WTC11 (cell line): ENCODE data around the gene MSH2. TPM values are rescaled to one million over a fixed set of nuclear protein-coding genes. Genes with fewer than 3 reads are reported as not detected.

Experiments used
- ATAC-seq: fragments of 200-7000 bp; cut with Tn5 transposase; 2 replicates; pipeline ENCODE4 v1.10.0; 2021; ENCODE audit warnings: mild to moderate bottlenecking, moderate library complexity
- CTCF ChIA-PET: fragments of 300-600 bp; sonication (Branson Sonifier 250); formaldehyde crosslinking; loops from one replicate; lab custom pipeline; 2021; ENCODE audit warnings: antibody characterized with exemption; lab: Charles Lee
- POLR2A ChIA-PET: fragments of 350-600 bp; sonication (Branson Sonifier 250); formaldehyde crosslinking; loops from one replicate; lab custom pipeline; 2021; ENCODE audit warnings: antibody characterized with exemption; lab: Charles Lee
- DNase-seq: peaks from one replicate; pipeline ENCODE4 v3.0.0; 2021; ENCODE audit warnings: low spot score
- H3K27ac Mint-ChIP-seq: 2 replicates; pipeline ENCODE4 v1.8.0; 2021; ENCODE audit warnings: mixed read lengths
- H3K27me3 Mint-ChIP-seq: 2 replicates; pipeline ENCODE4 v1.8.0; 2021; ENCODE audit warnings: low read depth, mild to moderate bottlenecking, moderate library complexity, mixed read lengths
- H3K36me3 Mint-ChIP-seq: 2 replicates; pipeline ENCODE4 v1.8.0; 2021; ENCODE audit warnings: mixed read lengths
- H3K4me1 Mint-ChIP-seq: 2 replicates; pipeline ENCODE4 v1.8.0; 2022; ENCODE audit warnings: mixed read lengths
- H3K4me3 Mint-ChIP-seq: 2 replicates; pipeline ENCODE4 v1.8.0; 2021; ENCODE audit warnings: mild to moderate bottlenecking, moderate library complexity, mixed read lengths
- H3K9me3 Mint-ChIP-seq: 2 replicates; pipeline ENCODE4 v1.8.0; 2021; ENCODE audit warnings: mixed read lengths
- ATF6 ChIP-seq: sonication (generic); formaldehyde crosslinking; IDR thresholded peaks from 2 replicates; pipeline ENCODE4 v1.8.1; 2023; ENCODE audit warnings: mild to moderate bottlenecking, missing genetic modification reagents
- CBFB ChIP-seq: sonication (generic); formaldehyde crosslinking; IDR thresholded peaks from 2 replicates; pipeline ENCODE4 v1.8.1; 2022; ENCODE audit warnings: mild to moderate bottlenecking, low read depth, missing genetic modification reagents
- CREB1 ChIP-seq: sonication (generic); formaldehyde crosslinking; IDR thresholded peaks from 2 replicates; pipeline ENCODE4 v1.8.0; 2023; ENCODE audit warnings: mild to moderate bottlenecking, missing genetic modification reagents
- CREM ChIP-seq: sonication (generic); formaldehyde crosslinking; IDR thresholded peaks from 2 replicates; pipeline ENCODE4 v1.8.1; 2022; ENCODE audit warnings: mild to moderate bottlenecking, missing genetic modification reagents, moderate library complexity
- FOXJ3 ChIP-seq: sonication (generic); formaldehyde crosslinking; IDR thresholded peaks from 2 replicates; pipeline ENCODE4 v1.9.0; 2021; ENCODE audit warnings: missing genetic modification reagents, mild to moderate bottlenecking, borderline replicate concordance
- NFATC4 ChIP-seq: fragments of 250-450 bp; sonication (Bioruptor Pico); IDR thresholded peaks from 2 replicates; pipeline ENCODE4 v1.9.0; 2021; ENCODE audit warnings: mild to moderate bottlenecking
- PRDM15 ChIP-seq: sonication (generic); formaldehyde crosslinking; IDR thresholded peaks from 2 replicates; pipeline ENCODE4 v1.8.0; 2022; ENCODE audit warnings: missing genetic modification reagents
- PREB ChIP-seq: sonication (generic); formaldehyde crosslinking; IDR thresholded peaks from 2 replicates; pipeline ENCODE4 v1.8.1; 2022; ENCODE audit warnings: mild to moderate bottlenecking, missing genetic modification reagents, moderate library complexity, borderline replicate concordance
- TEAD4 ChIP-seq: sonication (generic); formaldehyde crosslinking; IDR thresholded peaks from 2 replicates; pipeline ENCODE4 v1.8.0; 2022; ENCODE audit warnings: mild to moderate bottlenecking, missing genetic modification reagents
- ZBTB21 ChIP-seq: sonication (generic); formaldehyde crosslinking; IDR thresholded peaks from 2 replicates; pipeline ENCODE4 v1.8.1; 2023; ENCODE audit warnings: mild to moderate bottlenecking, missing genetic modification reagents, borderline replicate concordance
- ZNF121 ChIP-seq: sonication (generic); formaldehyde crosslinking; IDR thresholded peaks from 2 replicates; pipeline ENCODE4 v1.8.0; 2023; ENCODE audit warnings: missing genetic modification reagents
- ZNF138 ChIP-seq: sonication (generic); formaldehyde crosslinking; conservative IDR thresholded peaks from 2 replicates; pipeline ENCODE4 v1.8.1; 2022; ENCODE audit warnings: mild to moderate bottlenecking, moderate library complexity, missing genetic modification reagents
- ZNF396 ChIP-seq: fragments of 250-450 bp; sonication (Bioruptor Pico); IDR thresholded peaks from 2 replicates; pipeline ENCODE4 v1.8.0; 2021; ENCODE audit warnings: mild to moderate bottlenecking, moderate library complexity, borderline replicate concordance
- ZNF423 ChIP-seq: fragments of 250-450 bp; sonication (Bioruptor Pico); IDR thresholded peaks from 2 replicates; pipeline ENCODE4 v2.1.2; 2022; ENCODE audit warnings: mild to moderate bottlenecking, moderate library complexity
- total RNA-seq: library from RNA; stranded (reverse); gene quantifications from 3 replicates; pipeline ENCODE4 v1.2.3, GENCODE V29; 2021

Gene MSH2
- total RNA-seq, 1 experiment from 2014 or later, result 244 TPM

- DNase-seq, result no peak
- H3K36me3 Mint-ChIP-seq, result peaks cover 77% of the 10 kb centered on the region
- H3K4me3 Mint-ChIP-seq, result no peak overlapping the region
- CTCF ChIA-PET, result no interaction called here
- 0 out of 2 replicates have a peak, but pooled peaks cover 3% of the 10 kb centered on the region for H3K9me3 Mint-ChIP-seq
- H3K27ac Mint-ChIP-seq, result no peak overlapping the region
- POLR2A ChIA-PET, result no interaction called here
- H3K4me1 Mint-ChIP-seq, result no peaks in the 10 kb centered on the region
- H3K27me3 Mint-ChIP-seq, result no peaks in the 10 kb centered on the region
- no peak for ATAC-seq
- no peak for TF ChIP-seq PREB (CRISPR knock-in tag)
- no peak for TF ChIP-seq CREM (CRISPR knock-in tag)
- TF ChIP-seq FOXJ3 (CRISPR knock-in tag), result no peak
- no peak for TF ChIP-seq PRDM15
- no peak for TF ChIP-seq CREB1 (CRISPR knock-in tag)
- no peak for TF ChIP-seq ZNF396 (CRISPR knock-in tag)
- no peak for TF ChIP-seq ZNF138 (CRISPR knock-in tag)
- no peak for TF ChIP-seq TEAD4 (CRISPR knock-in tag)
- no peak for TF ChIP-seq CBFB (CRISPR knock-in tag)
- TF ChIP-seq ATF6, result no peak
Measured at GRCh38 chr2:47379384-47379783, 23.6 kb upstream of the MSH2 start.

GRCh38 chr2:47381408-47381807 is 21.5 kb upstream of the MSH2 start:
- TF ChIP-seq ZNF121 (CRISPR knock-in tag) (no peak), NFATC4 (CRISPR knock-in tag) (no peak)
- H3K27me3 Mint-ChIP-seq, result no peaks in the 10 kb centered on the region
- H3K4me1 Mint-ChIP-seq, result no peaks in the 10 kb centered on the region
- DNase-seq, result no peak
- no peak for ATAC-seq
- ChIA-PET CTCF (no interaction called here), POLR2A (no interaction called here)
- H3K36me3 Mint-ChIP-seq, result peaks cover 73% of the 10 kb centered on the region
- no peak overlapping the region for H3K27ac Mint-ChIP-seq
- H3K9me3 Mint-ChIP-seq, result 0 out of 2 replicates have a peak, but pooled peaks cover 3% of the 10 kb centered on the region
- no peak overlapping the region for H3K4me3 Mint-ChIP-seq

GRCh38 chr2:47386551-47386950 is 16.4 kb upstream of the MSH2 start:
- H3K27me3 Mint-ChIP-seq, result no peaks in the 10 kb centered on the region
- CTCF ChIA-PET, result interaction anchor here (1.0 to 2.9 kb wide), 2 partner anchors 51 to 64 kb away, joined by 4 to 107 read pairs; no protein-coding TSS in a partner anchor
- H3K4me3 Mint-ChIP-seq, result no peak overlapping the region
- peaks cover 53% of the 10 kb centered on the region for H3K36me3 Mint-ChIP-seq
- DNase-seq, result no peak
- H3K9me3 Mint-ChIP-seq, result 0 out of 2 replicates have a peak, but pooled peaks cover 3% of the 10 kb centered on the region
- POLR2A ChIA-PET, result no interaction called here
- no peak for TF ChIP-seq ZBTB21 (CRISPR knock-in tag)
- no peak for TF ChIP-seq CREB1 (CRISPR knock-in tag)
- no peak for TF ChIP-seq ZNF423 (CRISPR knock-in tag)
- TF ChIP-seq TEAD4 (CRISPR knock-in tag), result no peak
- H3K4me1 Mint-ChIP-seq, result no peaks in the 10 kb centered on the region
- H3K27ac Mint-ChIP-seq, result no peak overlapping the region
- ATAC-seq, result no peak
